Fibroblast of lung (primary cell): ENCODE measurements around the gene KRTAP5-3. TPM values are rescaled to one million over a fixed set of nuclear protein-coding genes. Genes with fewer than 3 reads are reported as not detected.

ENCODE experiments used
- DNase-seq, 2 donors: peaks; one replicate each; pipeline versions ENCODE4 v3.0.0 to v3.0.0-alpha.2; 2010; ENCODE audit warnings: low read depth in 2 of 2
- H2AFZ ChIP-seq: 2 replicates; pipeline ENCODE4 v1.5.1; 2012; ENCODE audit warnings: low read length, control low read depth, inconsistent platforms
- H3K27ac ChIP-seq: 2 replicates; pipeline ENCODE4 v1.5.1; 2011; ENCODE audit warnings: low read length, control low read depth; ENCODE audit not compliant: insufficient read depth
- H3K27me3 ChIP-seq: 2 replicates; pipeline ENCODE4 v1.5.1; 2011; ENCODE audit warnings: mild to moderate bottlenecking, low read length; ENCODE audit not compliant: control insufficient read depth, insufficient read depth
- H3K36me3 ChIP-seq: 2 replicates; pipeline ENCODE4 v1.5.1; 2011; ENCODE audit warnings: low read length; ENCODE audit not compliant: control insufficient read depth, insufficient read depth
- H3K4me1 ChIP-seq: 2 replicates; pipeline ENCODE4 v1.5.1; 2011; ENCODE audit warnings: low read length; ENCODE audit not compliant: control insufficient read depth, insufficient read depth; ENCODE audit errors: extremely low read depth
- H3K4me2 ChIP-seq: 2 replicates; pipeline ENCODE4 v1.5.1; 2011; ENCODE audit warnings: low read length, control low read depth; ENCODE audit not compliant: insufficient read depth; ENCODE audit errors: extremely low read depth
- H3K4me3 ChIP-seq, 4 experiments: fragments of 200-600 bp in 1 of 4; sonication (generic) in 1 of 4; replicated peaks in 1 of 4; 2 replicates each; pipeline ENCODE4 v1.5.1; 2011 to 2016; ENCODE audit warnings: low read length in 4 of 4, low read depth in 3 of 4, mild to moderate bottlenecking in 3 of 4, control low read depth in 2 of 4, inconsistent platforms in 1 of 4, mixed read lengths in 1 of 4; ENCODE audit not compliant: insufficient read depth in 1 of 4; ENCODE audit errors: control extremely low read depth in 1 of 4
- H3K79me2 ChIP-seq: 2 replicates; pipeline ENCODE4 v1.5.1; 2012; ENCODE audit warnings: mild to moderate bottlenecking, low read length, inconsistent platforms; ENCODE audit not compliant: control insufficient read depth, insufficient read depth
- H3K9ac ChIP-seq: 2 replicates; pipeline ENCODE4 v1.5.1; 2011; ENCODE audit warnings: mild to moderate bottlenecking, low read length, control low read depth; ENCODE audit not compliant: insufficient read depth
- H3K9me3 ChIP-seq: 2 replicates; pipeline ENCODE4 v1.5.1; 2012; ENCODE audit warnings: low read depth, low read length; ENCODE audit not compliant: control insufficient read depth, insufficient read depth
- H4K20me1 ChIP-seq: 2 replicates; pipeline ENCODE4 v1.5.1; 2011; ENCODE audit warnings: low read length; ENCODE audit not compliant: control insufficient read depth, insufficient read depth; ENCODE audit errors: extremely low read depth
- CTCF ChIP-seq, 2 donors: IDR thresholded peaks in 1 of 2; conservative IDR thresholded peaks in 1 of 2; 1 replicate in 1 of 2; 2 replicates in 1 of 2; pipeline ENCODE4 v1.5.1; 2011 to 2012; ENCODE audit warnings: low read length in 2 of 2, control low read depth in 1 of 2, inconsistent platforms in 1 of 2, low read depth in 1 of 2, mild to moderate bottlenecking in 1 of 2
- EZH2 ChIP-seq: IDR thresholded peaks from 2 replicates; pipeline ENCODE4 v1.5.1; 2012; ENCODE audit warnings: low read length, control low read depth, mild to moderate bottlenecking; ENCODE audit errors: missing control alignments
- polyA plus RNA-seq, 2 donors: library from polyadenylated mRNA; depleted of rRNA in 1 of 2; stranded (reverse) in 1 of 2; unstranded in 1 of 2; fragments of >200 nt; gene quantifications; 2 replicates each; pipeline ENCODE4 v1.2.1, GENCODE V29; 2011 to 2012; ENCODE audit warnings: missing spikeins in 1 of 2
- total RNA-seq: library from RNA; depleted of rRNA; stranded (reverse); fragments of >200 nt; gene quantifications from 2 replicates; pipeline ENCODE4 v1.2.1, GENCODE V29; 2014

The KRTAP5-3 gene
- total and polyA plus RNA-seq, 2 donors (not counting 1 experiment from before 2014, with no cell fraction given): not detected

- H3K9ac ChIP-seq: no peak overlapping the region
- H2AFZ ChIP-seq: no peak overlapping the region
- no peaks in the 10 kb centered on the region for H3K36me3 ChIP-seq
- H3K4me1 ChIP-seq: peaks cover 5% of the 10 kb centered on the region
- no peak overlapping the region for H3K4me2 ChIP-seq
- H3K27ac ChIP-seq: no peak overlapping the region
- H3K4me3 ChIP-seq: no peak overlapping the region
- no peaks in the 10 kb centered on the region for H3K79me2 ChIP-seq
- DNase-seq: no peak
- no peaks in the 10 kb centered on the region for H3K27me3 ChIP-seq
- TF ChIP-seq EZH2 (no peak), CTCF (conservative IDR thresholded peaks at IDR 0.05 in 1 of 2, IDR thresholded peaks at IDR 0.05 in 1 of 2; ENCODE audit: low read depth in 1 of 2, low read length in 2 of 2) (no peak)
- H4K20me1 ChIP-seq: no peaks in the 10 kb centered on the region
- H3K9me3 ChIP-seq: no peaks in the 10 kb centered on the region
Observed at GRCh38 chr11:1560649-1561251, 47.5 kb downstream of the KRTAP5-3 start.

- Histone ChIP-seq H3K4me2 (no peak overlapping the region), H3K4me1 (peaks cover 5% of the 10 kb centered on the region), H3K4me3 (no peak overlapping the region), H3K79me2 (no peaks in the 10 kb centered on the region), H3K36me3 (no peaks in the 10 kb centered on the region), H3K27ac (no peak overlapping the region), H4K20me1 (no peaks in the 10 kb centered on the region), H2AFZ (no peak overlapping the region), H3K9ac (no peak overlapping the region), H3K9me3 (no peaks in the 10 kb centered on the region), H3K27me3 (no peaks in the 10 kb centered on the region)
- DNase-seq: no peak
- TF ChIP-seq CTCF (conservative IDR thresholded peaks at IDR 0.05 in 1 of 2, IDR thresholded peaks at IDR 0.05 in 1 of 2; ENCODE audit: low read depth in 1 of 2, low read length in 2 of 2) (no peak), EZH2 (no peak)
Observed at GRCh38 chr11:1560002-1560648, 48.1 kb downstream of the KRTAP5-3 start.

GRCh38 chr11:1559111-1559951, 48.9 kb downstream of the KRTAP5-3 start:
- no peak for TF ChIP-seq EZH2
- TF ChIP-seq CTCF (conservative IDR thresholded peaks at IDR 0.05 in 1 of 2, IDR thresholded peaks at IDR 0.05 in 1 of 2; ENCODE audit: low read depth in 1 of 2, low read length in 2 of 2): no peak
- Histone ChIP-seq H3K9ac (no peak overlapping the region), H3K27me3 (no peaks in the 10 kb centered on the region), H2AFZ (no peak overlapping the region), H3K79me2 (no peaks in the 10 kb centered on the region), H3K27ac (no peak overlapping the region), H3K4me3 (no peak overlapping the region), H4K20me1 (no peaks in the 10 kb centered on the region), H3K4me2 (no peak overlapping the region), H3K36me3 (no peaks in the 10 kb centered on the region), H3K4me1 (peaks cover 5% of the 10 kb centered on the region), H3K9me3 (no peaks in the 10 kb centered on the region)
- DNase-seq: peak; percentile 69 to 76
